Activated B cell treated with CpG ODN at 0.5 μM for 24 hours (primary cell): Measurements from ENCODE around the gene KLK7. TPM values are rescaled to one million over a fixed set of nuclear protein-coding genes. Genes with fewer than 3 reads are reported as not detected.

Experiments used
- ATAC-seq: fragments of 200-7000 bp; cut with Tn5 transposase; one replicate; pipeline ENCODE4 v1.10.0; 2021; ENCODE audit warnings: low read depth, mild to moderate bottlenecking, moderate library complexity
- CTCF ChIA-PET: fragments of 350-600 bp; sonication (Branson Sonifier 250); formaldehyde crosslinking; loops from one replicate; lab custom pipeline; 2021; ENCODE audit warnings: antibody characterized with exemption; lab: Charles Lee
- POLR2A ChIA-PET: fragments of 350-600 bp; sonication (Branson Sonifier 250); formaldehyde crosslinking; loops from one replicate; lab custom pipeline; 2021; ENCODE audit warnings: antibody characterized with exemption; lab: Charles Lee
- DNase-seq: peaks from one replicate; pipeline ENCODE4 v3.0.0; 2022
- H3K27ac Mint-ChIP-seq: one replicate; pipeline ENCODE4 v1.8.0; 2020; ENCODE audit warnings: mixed read lengths
- H3K27me3 Mint-ChIP-seq: one replicate; pipeline ENCODE4 v1.8.0; 2021; ENCODE audit warnings: mixed read lengths
- H3K36me3 Mint-ChIP-seq: one replicate; pipeline ENCODE4 v1.8.0; 2021; ENCODE audit warnings: low read depth, mixed read lengths
- H3K4me1 Mint-ChIP-seq: one replicate; pipeline ENCODE4 v1.8.0; 2021; ENCODE audit warnings: mixed read lengths
- H3K4me3 Mint-ChIP-seq: one replicate; pipeline ENCODE4 v1.8.0; 2020; ENCODE audit warnings: mild to moderate bottlenecking, mixed read lengths
- H3K9me3 Mint-ChIP-seq: one replicate; pipeline ENCODE4 v1.8.0; 2020; ENCODE audit warnings: mixed read lengths
- CTCF ChIP-seq: fragments of 200-600 bp; IDR thresholded peaks from one replicate; pipeline ENCODE4 v1.8.0; 2022; ENCODE audit warnings: antibody characterized with exemption, mild to moderate bottlenecking
- intact Hi-C: fragments of 100-400 bp; cut with micrococcal nuclease; formaldehyde crosslinking; loops from one replicate; pipeline ENCODE4 v1.15.1; 2024
- total RNA-seq: library from RNA; stranded (reverse); gene quantifications from 2 replicates; pipeline ENCODE4 v1.2.3, GENCODE V29; 2022

Gene KLK7
- total RNA-seq, 1 donor from 2014 or later = not detected

DNA sequence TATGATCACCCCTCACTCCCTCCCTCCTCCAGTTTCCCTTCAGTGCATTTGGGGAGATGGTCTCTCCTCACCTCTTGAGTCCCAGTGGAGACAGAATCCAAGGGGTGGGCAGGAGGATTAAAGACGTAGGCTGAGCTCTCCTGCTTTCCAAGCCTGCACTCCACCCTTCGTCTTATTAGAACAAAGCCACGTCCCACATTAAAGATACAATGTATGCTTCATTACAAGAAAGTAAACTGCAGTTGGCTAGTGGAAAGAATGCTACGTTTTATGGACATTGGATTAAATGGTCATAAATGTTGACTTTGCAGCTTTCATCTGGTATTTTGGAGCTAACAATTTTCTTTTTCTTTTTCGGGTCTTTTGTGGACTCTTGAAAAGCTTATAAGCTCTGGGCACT is 44.2 kb upstream of the KLK7 start:
- ChIA-PET CTCF (no interaction called here), POLR2A (no interaction called here)
- no peak overlapping the region for H3K27ac Mint-ChIP-seq
- H3K36me3 Mint-ChIP-seq = no peaks in the 10 kb centered on the region
- H3K4me3 Mint-ChIP-seq = no peak overlapping the region
- no peaks in the 10 kb centered on the region for H3K9me3 Mint-ChIP-seq
- no peaks in the 10 kb centered on the region for H3K4me1 Mint-ChIP-seq
- ATAC-seq (no peak), DNase-seq (no peak)
- no peak for TF ChIP-seq CTCF
- H3K27me3 Mint-ChIP-seq = peaks cover 24% of the 10 kb centered on the region
- intact Hi-C loops = no loop called here

GRCh38 chr19:51027126-51027806 is 43.5 kb upstream of the KLK7 start:
- H3K9me3 Mint-ChIP-seq = no peaks in the 10 kb centered on the region
- H3K36me3 Mint-ChIP-seq = no peaks in the 10 kb centered on the region
- intact Hi-C loops = no loop called here
- H3K4me3 Mint-ChIP-seq = no peak overlapping the region
- ChIA-PET POLR2A (no interaction called here), CTCF (no interaction called here)
- no peaks in the 10 kb centered on the region for H3K4me1 Mint-ChIP-seq
- DNase-seq (no peak), ATAC-seq (no peak)
- no peak overlapping the region for H3K27ac Mint-ChIP-seq
- TF ChIP-seq CTCF = no peak
- peaks cover 28% of the 10 kb centered on the region for H3K27me3 Mint-ChIP-seq

- Mint-ChIP-seq H3K4me3 (no peak within 1 kb of the TSS), H3K27ac (no peak within 1 kb of the TSS)
These were observed 42.8 kb upstream of the KLK7 start, which contains the start of gene KLK11 for GRCh38 chr19:51026554-51026831. Gene KLK11, minus strand, starts transcription at chr19:51026616. Its CDS starts 985 bp downstream, at chr19:51025631.

DNA sequence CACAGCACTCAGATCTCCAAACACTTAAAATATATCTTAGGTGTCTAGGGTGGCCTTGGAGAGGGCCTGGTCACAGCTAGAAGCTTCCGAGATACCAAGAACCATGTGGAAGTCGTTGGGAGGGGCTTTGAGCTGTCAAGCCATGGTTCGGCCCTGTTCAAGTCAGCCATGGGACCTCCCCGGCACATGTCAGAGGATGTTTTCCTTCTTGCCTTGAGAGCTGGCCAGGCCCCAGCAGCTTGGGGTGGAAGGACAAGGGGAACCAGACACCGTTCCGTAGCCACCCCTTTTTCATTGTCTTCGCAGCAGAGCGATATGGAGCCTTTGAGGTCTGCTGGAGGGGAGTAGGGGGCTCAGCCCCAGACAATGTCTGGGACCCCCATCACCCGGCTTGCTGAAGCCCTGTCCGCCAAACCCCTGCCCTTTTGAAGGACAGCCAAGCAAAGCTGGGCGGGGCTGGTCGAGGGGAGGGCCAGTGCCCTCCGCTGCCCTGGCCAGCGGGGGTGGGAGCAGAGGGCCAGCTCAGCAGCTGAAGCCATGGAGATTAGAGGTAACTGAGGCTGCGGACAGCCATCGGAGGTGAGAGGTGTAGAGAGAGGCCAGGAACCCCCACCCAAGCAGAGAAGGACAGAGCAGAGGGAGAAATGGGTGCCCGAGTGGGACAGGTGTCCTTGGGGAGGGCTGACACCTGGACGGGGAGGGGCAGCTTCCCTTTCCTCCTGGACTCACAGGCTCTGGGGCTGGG is 42.3 kb upstream of the KLK7 start:
- intact Hi-C loops = no loop called here

More at GRCh38 chr19:51026554-51026831, 42.8 kb upstream of the KLK7 start, which contains the start of gene KLK11:
- ChIA-PET CTCF (no interaction called here), POLR2A (no interaction called here)
- H3K27me3 Mint-ChIP-seq = peaks cover 27% of the 10 kb centered on the region
- no peaks in the 10 kb centered on the region for H3K36me3 Mint-ChIP-seq
- no peak for TF ChIP-seq CTCF
- DNase-seq (no peak), ATAC-seq (no peak)
- H3K4me1 Mint-ChIP-seq = no peaks in the 10 kb centered on the region
- intact Hi-C loops = no loop called here
- H3K9me3 Mint-ChIP-seq = no peaks in the 10 kb centered on the region

More for the DNA sequence above, 42.3 kb upstream of the KLK7 start:
- H3K9me3 Mint-ChIP-seq = no peaks in the 10 kb centered on the region
- CTCF ChIA-PET = no interaction called here
- no peak for ATAC-seq
- POLR2A ChIA-PET = no interaction called here
- H3K4me1 Mint-ChIP-seq = no peaks in the 10 kb centered on the region
- no peak overlapping the region for H3K27ac Mint-ChIP-seq
- no peaks in the 10 kb centered on the region for H3K36me3 Mint-ChIP-seq
- DNase-seq = no peak
- TF ChIP-seq CTCF = no peak
- peaks cover 24% of the 10 kb centered on the region for H3K27me3 Mint-ChIP-seq
- no peak overlapping the region for H3K4me3 Mint-ChIP-seq
